ENCODE measurements around the gene CNOT11.
"Not testable (repeated sequence)": the region's sequence is repeated elsewhere in the genome, so short reads cannot be mapped to it uniquely, and the experiment has no call there.

Gene CNOT11

DNA sequence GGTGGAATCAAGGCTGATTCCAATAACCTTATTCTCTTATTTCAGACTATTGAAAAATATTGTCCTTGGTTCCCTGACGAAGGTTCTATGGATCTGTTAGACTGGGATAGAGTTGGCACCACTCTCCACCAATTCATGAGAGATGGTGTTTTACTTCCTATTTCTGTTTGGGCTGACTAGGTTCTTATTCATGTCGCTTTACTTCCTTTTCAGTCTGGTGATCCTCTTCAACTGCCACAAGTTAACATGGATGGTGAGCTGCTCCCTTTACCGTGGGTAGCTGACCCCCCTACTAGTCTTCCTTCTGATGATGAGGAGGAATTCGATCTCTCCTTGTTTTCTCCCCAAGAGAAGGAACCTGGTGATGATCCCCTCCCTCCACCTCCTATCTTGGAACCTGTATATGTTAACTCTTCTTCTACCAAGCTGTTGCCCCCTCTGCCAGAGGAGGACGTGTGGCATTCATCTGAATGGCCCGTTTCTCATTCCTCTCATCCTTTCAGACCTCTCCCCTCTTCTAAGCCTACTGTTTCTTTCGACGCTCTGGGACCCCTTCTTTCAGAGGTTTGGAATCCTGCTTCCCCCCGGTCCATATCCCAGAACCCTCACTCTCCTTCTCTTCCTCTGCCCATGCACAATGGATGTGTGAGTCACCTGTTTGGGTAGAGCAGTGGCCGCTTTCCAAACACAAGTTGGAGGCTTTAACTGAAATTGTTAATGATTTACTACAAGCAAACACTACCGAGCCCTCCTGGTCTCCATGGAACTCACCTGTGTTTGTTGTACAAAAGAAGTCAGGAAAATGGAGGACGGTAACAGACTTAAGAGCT lies 13.5 kb upstream of the CNOT11 start:
- DNase-seq (ENCODE audit: low read depth), result no peak
- TF ChIP-seq CTCF (conservative IDR thresholded peaks at IDR 0.05; ENCODE audit: low read depth, low read length), result no peak
- no peak overlapping the region for H3K4me3 ChIP-seq (ENCODE audit: low read depth, low read length)

DNA sequence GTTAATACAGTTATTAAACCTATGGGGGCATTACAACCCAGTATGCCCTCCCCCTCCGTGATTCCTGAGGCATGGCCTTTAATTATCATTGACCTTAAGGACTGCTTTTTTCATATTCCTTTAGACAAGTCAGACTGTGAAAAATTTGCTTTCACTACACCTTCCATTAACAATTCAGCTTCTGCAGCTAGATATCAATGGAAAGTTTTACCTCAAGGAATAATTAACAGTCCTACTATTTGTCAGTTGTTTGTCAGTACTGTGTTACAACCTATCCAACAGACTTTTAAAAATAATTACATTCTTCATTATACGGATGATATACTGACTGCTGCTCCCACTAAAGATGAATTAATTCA lies 12.9 kb upstream of the CNOT11 start:
- not testable (repeated sequence) for DNase-seq (ENCODE audit: low read depth); H3K4me3 ChIP-seq (ENCODE audit: low read depth, low read length)

DNA sequence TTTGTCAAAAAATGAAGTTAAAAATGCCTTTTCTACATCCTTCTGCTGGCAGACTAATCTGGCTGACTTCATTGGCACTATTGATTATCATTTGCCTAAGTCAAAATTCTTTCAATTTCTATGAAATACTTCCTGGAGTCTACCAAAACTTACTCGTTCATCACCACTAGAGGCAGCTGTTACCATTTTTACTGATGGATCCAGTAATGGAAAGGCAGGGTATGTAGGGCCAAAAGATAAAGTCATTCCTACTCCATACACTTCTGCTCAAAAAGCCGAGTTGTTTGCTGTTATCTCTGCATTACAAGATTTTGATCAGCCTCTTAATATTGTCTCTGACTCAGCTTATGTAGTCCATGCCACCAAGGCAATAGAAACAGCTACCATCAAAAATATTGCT lies 12.0 kb upstream of the CNOT11 start:
- H3K4me3 ChIP-seq (ENCODE audit: low read depth, low read length), result not testable (repeated sequence)
- DNase-seq (ENCODE audit: low read depth), result peak; percentile 48
- peak; percentile 59 for TF ChIP-seq CTCF (conservative IDR thresholded peaks at IDR 0.05; ENCODE audit: low read depth, low read length)

GRCh38 chr2:101241158-101241557 lies 11.5 kb upstream of the CNOT11 start:
- no peak for TF ChIP-seq CTCF (conservative IDR thresholded peaks at IDR 0.05; ENCODE audit: low read depth, low read length)
- DNase-seq (ENCODE audit: low read depth), result no peak
- no peak overlapping the region for H3K4me3 ChIP-seq (ENCODE audit: low read depth, low read length)

- not testable (repeated sequence) for H3K4me3 ChIP-seq (ENCODE audit: low read depth, low read length); DNase-seq (ENCODE audit: low read depth)
Measured at GRCh38 chr2:101244373-101244772, 8.3 kb upstream of the CNOT11 start.

DNA sequence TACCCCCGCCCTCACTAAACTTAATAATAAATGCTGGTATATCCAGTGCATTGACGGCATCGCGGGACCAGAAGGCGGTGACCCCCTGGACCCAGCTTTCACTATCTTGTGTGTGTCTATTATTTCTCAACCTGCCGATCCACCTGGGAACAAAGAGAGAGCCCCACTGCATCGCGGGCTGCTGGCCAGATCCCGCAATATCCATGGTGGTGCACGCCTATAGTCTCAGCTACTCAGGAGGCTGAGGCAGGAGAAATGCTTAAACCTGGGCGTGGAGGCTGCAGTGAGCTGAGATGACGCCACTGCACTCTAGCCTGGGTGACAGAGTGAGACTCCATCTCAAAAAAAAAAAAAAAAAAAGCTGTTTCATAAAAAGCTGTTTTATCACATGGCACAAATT lies 7.8 kb upstream of the CNOT11 start:
- not testable (repeated sequence) for H3K4me3 ChIP-seq (ENCODE audit: low read depth, low read length); DNase-seq (ENCODE audit: low read depth)

- not testable (repeated sequence) for DNase-seq (ENCODE audit: low read depth); H3K4me3 ChIP-seq (ENCODE audit: low read depth, low read length)
Measured at GRCh38 chr2:101245468-101245867, 7.2 kb upstream of the CNOT11 start.

- DNase-seq (ENCODE audit: low read depth); H3K4me3 ChIP-seq (ENCODE audit: low read depth, low read length): not testable (repeated sequence)
Measured at GRCh38 chr2:101248756-101249155, 3.9 kb upstream of the CNOT11 start.

- H3K4me3 ChIP-seq (ENCODE audit: low read depth, low read length), result no peak overlapping the region
- no peak for TF ChIP-seq CTCF (conservative IDR thresholded peaks at IDR 0.05; ENCODE audit: low read depth, low read length)
- no peak for DNase-seq (ENCODE audit: low read depth)
Measured at GRCh38 chr2:101249826-101250225, 2.9 kb upstream of the CNOT11 start.

DNA sequence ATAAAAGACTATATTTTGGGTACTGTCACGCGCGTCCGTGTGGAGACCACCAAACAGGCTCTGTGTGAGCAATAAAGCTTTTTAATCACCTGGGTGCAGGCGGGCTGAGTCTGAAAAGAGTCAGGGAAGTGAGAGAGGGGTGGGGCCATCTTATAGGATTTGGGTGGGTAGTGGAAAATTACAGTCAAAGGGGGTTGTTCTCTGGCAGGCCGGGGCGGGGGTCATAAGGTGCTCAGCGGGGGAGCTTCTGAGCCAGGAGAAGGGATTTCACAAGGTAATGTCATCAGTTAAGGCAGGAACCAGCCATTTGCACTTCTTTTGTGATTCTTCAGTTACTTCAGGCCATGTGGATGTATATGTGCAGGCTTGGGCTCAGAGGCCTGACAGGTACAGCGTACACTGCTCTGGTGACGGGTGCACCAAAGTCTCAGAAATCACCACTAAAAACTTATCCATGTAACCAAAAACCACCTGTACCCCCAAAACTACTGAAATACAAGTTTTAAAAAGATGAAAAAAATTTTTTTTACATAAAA lies 1.4 kb upstream of the CNOT11 start:
- not testable (repeated sequence) for H3K4me3 ChIP-seq (ENCODE audit: low read depth, low read length); DNase-seq (ENCODE audit: low read depth)

Data from choroid plexus epithelial cell (primary cell).